Peyer's patch (tissue), 4 donors: Measurements from ENCODE around the gene PLCH2.

Experiments used
- POLR2A ChIP-seq, 2 donors: fragments of 450-650 bp; IDR thresholded peaks; one replicate each; pipeline ENCODE4 v1.5.1; 2017; ENCODE audit warnings: antibody characterized with exemption in 2 of 2, mild to moderate bottlenecking in 2 of 2, moderate library complexity in 2 of 2
- TF ChIP-seq, protein P1 (sequence below), 6 experiments: fragments of 450-650 bp in 4 of 6; fragments of 200-600 bp in 2 of 6; sonication (generic) in 1 of 6; IDR thresholded peaks; one replicate each; pipeline ENCODE4 v1.5.1; 2017 to 2019; ENCODE audit warnings: antibody characterized with exemption in 6 of 6, mild to moderate bottlenecking in 3 of 6, moderate library complexity in 1 of 6

DNA sequence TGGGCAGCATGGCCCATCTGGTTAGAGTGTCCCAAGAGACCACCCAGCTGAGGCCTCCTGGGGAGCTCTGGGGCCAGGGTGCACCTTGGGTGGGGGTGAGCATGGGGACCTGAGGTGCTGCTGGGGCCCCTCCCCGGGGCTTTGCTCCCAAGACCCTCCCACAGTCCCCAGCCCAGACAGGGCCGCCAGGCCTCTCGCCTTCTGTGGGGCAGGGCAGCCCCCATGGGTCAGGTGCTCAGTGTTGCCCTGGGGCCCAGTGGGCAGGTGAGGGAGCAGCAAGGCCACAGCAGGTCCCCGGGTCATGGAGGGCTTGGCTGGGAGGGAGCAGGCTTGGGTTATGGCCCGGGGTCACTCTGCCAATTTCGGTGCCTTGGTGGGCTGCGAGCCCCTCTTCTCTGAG, 39.2 kb upstream of the PLCH2 start:
- TF ChIP-seq, protein P1, sequence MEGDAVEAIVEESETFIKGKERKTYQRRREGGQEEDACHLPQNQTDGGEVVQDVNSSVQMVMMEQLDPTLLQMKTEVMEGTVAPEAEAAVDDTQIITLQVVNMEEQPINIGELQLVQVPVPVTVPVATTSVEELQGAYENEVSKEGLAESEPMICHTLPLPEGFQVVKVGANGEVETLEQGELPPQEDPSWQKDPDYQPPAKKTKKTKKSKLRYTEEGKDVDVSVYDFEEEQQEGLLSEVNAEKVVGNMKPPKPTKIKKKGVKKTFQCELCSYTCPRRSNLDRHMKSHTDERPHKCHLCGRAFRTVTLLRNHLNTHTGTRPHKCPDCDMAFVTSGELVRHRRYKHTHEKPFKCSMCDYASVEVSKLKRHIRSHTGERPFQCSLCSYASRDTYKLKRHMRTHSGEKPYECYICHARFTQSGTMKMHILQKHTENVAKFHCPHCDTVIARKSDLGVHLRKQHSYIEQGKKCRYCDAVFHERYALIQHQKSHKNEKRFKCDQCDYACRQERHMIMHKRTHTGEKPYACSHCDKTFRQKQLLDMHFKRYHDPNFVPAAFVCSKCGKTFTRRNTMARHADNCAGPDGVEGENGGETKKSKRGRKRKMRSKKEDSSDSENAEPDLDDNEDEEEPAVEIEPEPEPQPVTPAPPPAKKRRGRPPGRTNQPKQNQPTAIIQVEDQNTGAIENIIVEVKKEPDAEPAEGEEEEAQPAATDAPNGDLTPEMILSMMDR (IDR thresholded peaks at IDR 0.05): no peak
- TF ChIP-seq POLR2A (IDR thresholded peaks at IDR 0.05): no peak
